Chondrocyte (in vitro differentiated cells): ENCODE results near the gene CNGA1. TPM values are rescaled to one million over a fixed set of nuclear protein-coding genes. Genes with fewer than 3 reads are reported as not detected.
A peak's percentile ranks its signal among the peaks of the same experiment; 100 is the strongest.

ENCODE experiments used
- DNase-seq: peaks from one replicate; pipeline ENCODE4 v3.0.0; 2021; ENCODE audit warnings: mixed read lengths, low spot score
- H3K27ac Mint-ChIP-seq: one replicate; pipeline ENCODE4 v1.8.0; 2021; ENCODE audit warnings: mild to moderate bottlenecking, moderate library complexity, mixed read lengths; ENCODE audit not compliant: unreplicated experiment
- H3K27me3 Mint-ChIP-seq: 2 replicates; pipeline ENCODE4 v1.8.0; 2021; ENCODE audit warnings: low read depth, mixed read lengths
- H3K36me3 Mint-ChIP-seq: 2 replicates; pipeline ENCODE4 v1.8.0; 2021; ENCODE audit warnings: low read depth, mixed read lengths
- H3K4me1 Mint-ChIP-seq: 2 replicates; pipeline ENCODE4 v1.8.0; 2021; ENCODE audit warnings: low read depth, mild to moderate bottlenecking, mixed read lengths
- H3K4me3 Mint-ChIP-seq: one replicate; pipeline ENCODE4 v1.8.0; 2021; ENCODE audit warnings: mild to moderate bottlenecking, moderate library complexity, mixed read lengths; ENCODE audit not compliant: unreplicated experiment
- H3K9me3 Mint-ChIP-seq: 2 replicates; pipeline ENCODE4 v1.8.0; 2021; ENCODE audit warnings: low read depth, mixed read lengths
- CTCF ChIP-seq: fragments of 200-600 bp; sonication (generic); IDR thresholded peaks from 2 replicates; pipeline ENCODE4 v1.5.0; 2021; ENCODE audit warnings: antibody characterized with exemption, mild to moderate bottlenecking, moderate library complexity
- total RNA-seq: library from RNA; stranded (reverse); gene quantifications from 3 replicates; pipeline ENCODE4 v1.2.1, GENCODE V29; 2021

Gene CNGA1
- total RNA-seq, 1 donor from 2014 or later = not detected

DNA sequence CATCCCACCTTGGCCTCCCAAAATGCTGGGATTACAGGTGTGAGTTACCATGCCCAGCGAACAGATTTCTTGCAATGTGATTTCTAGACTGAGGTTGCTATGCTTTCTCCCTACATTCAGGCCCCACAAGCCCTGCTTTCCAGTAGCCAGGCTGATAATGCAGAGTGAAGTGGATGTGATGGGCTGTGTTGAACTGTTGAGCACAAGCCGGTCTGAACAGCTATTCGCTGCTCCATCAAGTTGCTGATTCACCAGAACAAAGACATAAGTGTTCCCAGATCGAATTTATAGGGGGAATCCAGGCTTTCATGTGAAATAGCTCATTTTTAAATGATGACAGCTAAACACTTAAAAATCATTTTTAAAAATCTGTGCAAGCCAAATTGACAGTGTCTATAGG is 8.0 kb upstream of the CNGA1 start:
- TF ChIP-seq CTCF = no peak
- H3K27ac Mint-ChIP-seq = no peak overlapping the region
- peaks cover 6% of the 10 kb centered on the region for H3K27me3 Mint-ChIP-seq
- no peak for DNase-seq
- H3K36me3 Mint-ChIP-seq = no peaks in the 10 kb centered on the region
- no peaks in the 10 kb centered on the region for H3K9me3 Mint-ChIP-seq
- peaks cover 10% of the 10 kb centered on the region for H3K4me1 Mint-ChIP-seq
- H3K4me3 Mint-ChIP-seq = no peak overlapping the region

- Mint-ChIP-seq H3K4me3 (no peak overlapping the region), H3K27me3 (peaks cover 9% of the 10 kb centered on the region), H3K27ac (no peak overlapping the region), H3K9me3 (no peaks in the 10 kb centered on the region), H3K4me1 (peaks cover 12% of the 10 kb centered on the region), H3K36me3 (no peaks in the 10 kb centered on the region)
- DNase-seq = no peak
- TF ChIP-seq CTCF = no peak
Observed at GRCh38 chr4:48022192-48022799, 5.8 kb upstream of the CNGA1 start.

GRCh38 chr4:48021100-48021499 is 4.6 kb upstream of the CNGA1 start:
- Mint-ChIP-seq H3K27me3 (peaks cover 10% of the 10 kb centered on the region), H3K4me1 (peaks cover 21% of the 10 kb centered on the region), H3K36me3 (no peaks in the 10 kb centered on the region), H3K27ac (no peak overlapping the region), H3K9me3 (no peaks in the 10 kb centered on the region), H3K4me3 (no peak overlapping the region)
- TF ChIP-seq CTCF = no peak
- DNase-seq = no peak

GRCh38 chr4:48018112-48018511 is 1.6 kb upstream of the CNGA1 start:
- no peaks in the 10 kb centered on the region for H3K9me3 Mint-ChIP-seq
- no peak for TF ChIP-seq CTCF
- H3K4me1 Mint-ChIP-seq = peaks cover 20% of the 10 kb centered on the region
- no peak for DNase-seq
- H3K27me3 Mint-ChIP-seq = peaks cover 12% of the 10 kb centered on the region
- no peaks in the 10 kb centered on the region for H3K36me3 Mint-ChIP-seq
- no peak overlapping the region for H3K4me3 Mint-ChIP-seq
- H3K27ac Mint-ChIP-seq = no peak overlapping the region

- Mint-ChIP-seq H3K9me3 (no peaks in the 10 kb centered on the region), H3K4me3 (peak overlapping the region; percentile 79), H3K4me1 (peaks cover 17% of the 10 kb centered on the region), H3K36me3 (no peaks in the 10 kb centered on the region), H3K27me3 (peaks cover 14% of the 10 kb centered on the region), H3K27ac (peak overlapping the region; percentile 76)
- DNase-seq = no peak
- TF ChIP-seq CTCF = no peak
Observed at GRCh38 chr4:48017108-48017571, 659 bp upstream of the CNGA1 start.
